NCI-H1048 (cell line): Measurements from ENCODE around the gene PTGR3.
"Not testable (repeated sequence)": the region's sequence is repeated elsewhere in the genome, so short reads cannot be mapped to it uniquely, and the experiment has no call there.

ENCODE experiments used
- DNase-seq: peaks from one replicate; lab custom pipeline; 2025; lab: John Stamatoyannopoulos, UW

Gene PTGR3

GRCh38 chr18:75202696-75203365 is 6.1 kb downstream of the PTGR3 start:
- no peak for DNase-seq

- DNase-seq = no peak
These were observed 7.4 kb downstream of the PTGR3 start for GRCh38 chr18:75201282-75202270.

- DNase-seq = no peak
These were observed 8.2 kb downstream of the PTGR3 start for GRCh38 chr18:75200605-75201280.

GRCh38 chr18:75200071-75200470 is 8.9 kb downstream of the PTGR3 start:
- no peak for DNase-seq

GRCh38 chr18:75199327-75199726 is 9.6 kb downstream of the PTGR3 start:
- no peak for DNase-seq

- DNase-seq = no peak
These were observed 10.9 kb downstream of the PTGR3 start for GRCh38 chr18:75198036-75198435.

- DNase-seq = no peak
These were observed 16.0 kb downstream of the PTGR3 start for GRCh38 chr18:75192899-75193298.

GRCh38 chr18:75189696-75190095 is 19.2 kb downstream of the PTGR3 start:
- DNase-seq = no peak

- not testable (repeated sequence) for DNase-seq
These were observed 21.2 kb downstream of the PTGR3 start for GRCh38 chr18:75187702-75188101.

GRCh38 chr18:75185460-75185859 is 23.5 kb downstream of the PTGR3 start:
- no peak for DNase-seq

GRCh38 chr18:75183973-75184493 is 24.9 kb downstream of the PTGR3 start:
- DNase-seq = no peak

GRCh38 chr18:75183524-75183923 is 25.4 kb downstream of the PTGR3 start:
- no peak for DNase-seq

GRCh38 chr18:75179819-75180600 is 28.9 kb downstream of the PTGR3 start:
- no peak for DNase-seq

GRCh38 chr18:75178376-75178775 is 30.6 kb downstream of the PTGR3 start:
- DNase-seq = no peak

GRCh38 chr18:75176849-75177248 is 32.1 kb downstream of the PTGR3 start:
- DNase-seq = no peak

GRCh38 chr18:75173738-75174137 is 35.2 kb downstream of the PTGR3 start:
- no peak for DNase-seq

- no peak for DNase-seq
These were observed 35.9 kb downstream of the PTGR3 start for GRCh38 chr18:75173125-75173432.

GRCh38 chr18:75172299-75173124 is 36.4 kb downstream of the PTGR3 start:
- DNase-seq = no peak

- DNase-seq = no peak
These were observed 38.0 kb downstream of the PTGR3 start for GRCh38 chr18:75170916-75171315.

GRCh38 chr18:75170022-75170789 is 38.7 kb downstream of the PTGR3 start:
- no peak for DNase-seq
